ENCODE results near the gene ARL8B.

- TF ChIP-seq CTCF (conservative IDR thresholded peaks at IDR 0.05; ENCODE audit: low read depth, low read length) (no peak), EZH2phosphoT487 (IDR thresholded peaks at IDR 0.05; ENCODE audit: borderline replicate concordance, low read length) (no peak), EZH2 (IDR thresholded peaks at IDR 0.05; ENCODE audit: low read length, unreplicated experiment) (no peak)
Measured at GRCh38 chr3:5126586-5126985, 4.5 kb downstream of the ARL8B start.

Measured in PC-3 (cell line).